GM19035 (cell line): ENCODE measurements around the gene SLC2A1.

Experiments used
- ATAC-seq: cut with Tn5 transposase; IDR thresholded peaks from one replicate; pipeline ENCODE4 v1.9.1; 2021; ENCODE audit not compliant: unreplicated experiment

SLC2A1 gene

DNA sequence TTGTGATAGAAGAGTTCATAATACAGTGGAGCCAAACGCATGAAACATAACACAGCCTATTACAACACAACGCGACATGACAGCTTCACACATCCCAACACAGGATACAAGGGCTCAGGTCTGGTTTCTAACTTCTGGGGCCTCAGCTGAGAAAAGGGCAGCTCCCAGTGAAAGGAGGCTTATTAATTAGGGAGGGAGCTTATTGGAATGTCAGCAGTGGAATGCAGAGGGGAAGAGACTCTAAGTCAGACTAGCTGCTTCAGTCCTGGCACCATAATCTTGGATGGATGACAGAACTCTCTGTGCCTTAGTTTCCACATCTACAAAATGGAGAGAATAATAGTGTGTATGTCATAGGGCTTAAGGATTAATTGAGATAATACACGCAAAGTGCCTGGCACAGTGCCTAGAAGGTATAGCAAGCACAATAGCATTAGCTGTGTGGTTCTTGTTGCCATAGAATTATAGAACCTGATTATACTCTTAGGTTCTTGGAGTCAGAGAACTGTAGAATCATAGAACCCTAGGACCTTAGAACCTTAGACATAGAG lies 22.7 kb upstream of the SLC2A1 start:
- no peak for ATAC-seq

DNA sequence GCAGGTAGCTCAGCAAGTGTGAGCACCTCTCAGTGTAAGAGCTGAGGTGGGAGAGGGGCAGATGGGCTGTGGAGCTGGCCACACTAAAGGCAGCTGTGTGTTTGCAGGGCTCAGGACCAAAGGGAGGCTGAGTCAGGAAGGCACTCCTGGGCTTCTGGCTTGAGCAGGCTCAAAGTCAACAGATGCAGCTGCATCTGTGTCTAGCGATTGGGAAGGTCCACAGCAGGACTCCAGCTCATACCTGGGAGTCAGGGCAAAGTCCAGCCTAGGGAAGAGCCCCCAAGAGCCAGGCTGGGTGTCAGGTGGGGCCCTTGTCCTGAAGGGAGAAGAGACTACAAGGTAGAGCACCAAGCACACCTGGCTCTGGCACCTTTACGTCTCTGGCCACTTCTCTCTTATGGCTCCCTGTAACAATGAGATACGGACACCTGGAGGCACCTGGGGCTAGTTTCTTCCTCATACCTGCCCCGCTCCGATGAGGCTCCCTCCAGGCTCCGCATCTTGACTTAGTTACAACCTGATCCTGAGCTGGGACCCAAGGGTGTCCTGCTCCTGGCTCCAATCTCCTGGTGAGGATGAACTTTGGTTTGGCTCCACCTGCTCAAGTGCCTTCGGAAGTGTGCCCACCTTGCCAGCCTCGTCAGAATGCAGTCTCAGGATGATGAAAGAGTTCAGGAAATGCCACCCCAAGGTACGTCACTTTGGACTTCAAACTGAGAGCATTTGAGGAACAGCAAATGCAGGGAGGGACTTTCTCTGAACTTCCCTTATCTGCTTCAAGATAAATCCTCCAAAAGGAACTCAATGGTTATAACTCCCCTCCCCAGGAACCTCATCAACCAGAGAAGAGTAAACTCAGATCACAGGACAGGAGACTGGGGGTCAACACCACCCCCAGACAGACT lies 21.5 kb upstream of the SLC2A1 start:
- no peak for ATAC-seq

DNA sequence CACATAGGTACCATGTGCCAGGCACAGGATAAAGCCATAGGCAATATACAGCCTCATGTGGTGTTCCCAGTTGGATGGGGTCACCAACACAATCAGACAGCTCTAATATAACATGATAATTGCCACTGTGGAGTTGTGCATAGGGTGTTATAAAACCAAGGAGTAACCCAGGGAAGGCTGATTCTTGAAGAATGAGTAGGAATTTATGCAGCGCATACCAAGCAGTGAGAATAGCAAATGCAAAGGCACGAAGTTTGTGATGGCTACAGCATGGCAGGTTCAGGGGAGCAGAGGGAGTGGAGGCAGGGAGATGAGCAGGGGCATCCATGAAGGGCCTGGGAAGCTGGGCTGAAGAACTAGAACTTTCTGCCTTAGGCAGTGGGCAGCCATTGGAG lies 20.4 kb upstream of the SLC2A1 start:
- no peak for ATAC-seq

DNA sequence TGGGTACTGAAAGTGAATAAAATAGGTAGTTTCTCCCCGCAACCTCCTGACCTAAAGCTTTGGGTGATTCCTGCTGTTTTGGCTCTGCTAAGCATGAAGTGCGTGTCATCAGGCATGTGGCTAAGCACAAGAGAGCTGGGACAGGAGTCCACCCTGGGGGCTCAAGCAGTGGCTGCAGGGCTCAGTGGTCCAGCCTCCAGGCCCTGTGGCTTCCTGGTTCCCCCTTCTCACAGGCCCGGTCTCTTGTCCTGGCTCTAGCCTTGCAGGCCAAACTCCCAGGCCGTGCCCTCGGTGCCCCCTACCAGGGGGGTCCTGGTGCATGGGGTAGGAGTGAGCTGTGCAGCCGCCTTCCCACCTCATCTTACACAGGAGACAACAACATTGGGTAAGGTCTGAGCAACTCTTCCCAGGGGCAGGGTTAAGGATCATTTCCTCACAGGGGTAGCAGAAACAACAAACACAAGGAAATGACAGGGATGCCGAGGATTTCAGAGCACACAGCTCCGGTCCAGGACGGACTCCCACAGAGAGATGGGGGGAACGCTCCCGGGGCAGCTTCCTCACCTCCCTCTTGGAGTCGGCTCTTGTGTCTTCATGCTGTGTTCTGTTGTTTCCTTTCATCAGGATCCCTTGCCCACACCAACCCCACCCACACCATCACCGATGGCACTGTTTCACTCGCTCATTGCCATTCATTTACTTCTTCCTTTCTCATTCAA lies 19.8 kb upstream of the SLC2A1 start:
- ATAC-seq = no peak

DNA sequence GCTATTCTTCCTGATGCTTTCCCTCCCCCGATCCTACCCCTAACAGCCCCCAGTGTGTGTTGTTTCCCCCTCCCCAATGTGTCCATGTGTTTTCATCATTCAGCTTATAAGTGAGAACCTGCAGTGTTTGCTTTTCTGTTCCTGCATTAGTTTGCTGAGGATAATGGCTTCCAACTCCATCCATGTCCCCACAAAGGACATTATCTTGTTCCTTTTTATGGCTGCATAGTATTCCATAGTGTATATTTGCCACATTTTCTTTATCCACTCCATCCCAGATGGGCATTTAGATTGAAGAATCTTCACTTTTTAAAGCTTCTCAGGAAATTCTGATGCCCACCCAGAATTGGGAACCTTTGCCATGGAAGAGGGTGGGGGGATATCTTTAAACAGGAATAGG lies 19.0 kb upstream of the SLC2A1 start:
- no peak for ATAC-seq

DNA sequence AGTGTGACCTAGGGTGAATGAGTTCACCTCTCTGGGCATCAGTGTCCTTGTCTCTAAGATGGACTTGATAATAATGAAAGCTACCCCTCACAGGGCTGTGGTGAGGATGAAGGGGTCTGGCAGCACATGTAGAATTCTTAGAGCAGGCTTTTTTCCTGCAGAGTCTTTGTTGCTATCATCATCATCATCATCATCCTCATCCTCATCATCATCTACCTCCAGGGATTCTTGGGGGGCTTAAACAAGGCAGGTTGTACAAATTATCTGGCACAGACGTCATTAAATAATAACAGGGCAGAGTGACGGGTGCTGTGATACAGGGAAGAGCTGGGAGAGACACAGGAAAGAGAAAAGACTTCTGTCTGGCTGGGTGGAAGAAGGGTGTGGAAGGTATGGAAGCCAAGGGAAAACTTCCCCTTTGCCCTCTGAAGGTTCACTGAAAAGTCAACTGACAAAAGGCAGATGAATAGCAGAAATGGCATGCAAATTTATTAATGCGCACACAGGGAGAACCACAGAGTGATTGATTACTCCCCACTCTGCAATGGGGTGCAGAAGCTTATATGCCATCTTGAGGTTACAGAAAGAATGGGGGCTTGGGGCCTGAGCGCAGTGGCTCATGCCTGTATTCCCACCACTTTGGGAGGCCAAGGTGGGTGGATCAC lies 17.0 kb upstream of the SLC2A1 start:
- no peak for ATAC-seq

DNA sequence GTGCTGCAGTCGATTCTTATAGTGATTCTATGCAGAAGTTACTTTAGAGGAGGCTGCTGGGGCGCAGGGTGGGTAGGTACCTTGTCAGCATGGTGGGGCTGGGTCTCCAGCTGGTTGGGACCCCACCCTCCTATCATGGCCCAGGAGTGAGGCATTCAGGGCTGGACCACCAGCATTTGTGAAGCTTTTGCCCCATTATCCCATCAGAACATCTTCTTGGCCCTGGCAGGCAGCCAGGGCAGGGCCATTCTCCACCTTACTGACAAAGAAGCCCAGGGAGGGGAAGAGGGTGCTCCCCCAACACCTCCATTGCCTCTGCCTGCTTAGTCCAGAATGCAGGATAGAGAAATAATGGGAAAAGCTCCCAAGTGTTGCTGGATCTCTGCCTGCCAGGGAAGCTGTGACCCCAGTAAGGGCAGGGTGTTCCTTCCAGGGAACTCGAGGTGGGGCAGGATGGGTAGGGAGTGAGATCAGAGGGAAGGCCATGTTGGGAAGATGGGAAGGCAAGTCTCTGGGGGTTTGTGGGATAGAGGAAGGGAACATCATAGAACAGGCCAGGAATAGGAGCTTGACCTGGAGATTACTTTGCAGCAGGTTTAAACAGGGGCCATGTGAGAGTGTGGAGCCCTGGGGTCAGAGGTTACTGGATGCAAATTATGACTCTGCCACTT lies 16.2 kb upstream of the SLC2A1 start:
- no peak for ATAC-seq

DNA sequence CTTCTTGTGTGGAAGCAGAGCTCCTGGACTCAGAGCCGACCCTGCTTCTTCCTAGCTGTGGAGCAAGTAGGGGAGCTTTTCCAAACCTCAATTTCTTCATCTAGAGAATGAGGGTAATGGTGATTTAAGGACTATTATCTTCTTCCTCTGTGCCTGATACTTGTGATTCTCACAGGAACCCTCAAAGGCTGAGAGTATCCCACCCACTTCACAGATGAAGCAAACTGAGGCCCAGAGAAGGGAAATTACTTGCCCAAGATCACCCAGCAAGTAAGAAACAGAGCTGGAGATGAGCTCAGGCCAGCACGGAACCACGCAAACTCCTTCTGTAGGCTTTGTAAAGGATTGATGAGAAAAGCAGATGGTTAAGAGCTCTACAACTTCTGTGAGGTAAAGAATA lies 15.1 kb upstream of the SLC2A1 start:
- no peak for ATAC-seq

DNA sequence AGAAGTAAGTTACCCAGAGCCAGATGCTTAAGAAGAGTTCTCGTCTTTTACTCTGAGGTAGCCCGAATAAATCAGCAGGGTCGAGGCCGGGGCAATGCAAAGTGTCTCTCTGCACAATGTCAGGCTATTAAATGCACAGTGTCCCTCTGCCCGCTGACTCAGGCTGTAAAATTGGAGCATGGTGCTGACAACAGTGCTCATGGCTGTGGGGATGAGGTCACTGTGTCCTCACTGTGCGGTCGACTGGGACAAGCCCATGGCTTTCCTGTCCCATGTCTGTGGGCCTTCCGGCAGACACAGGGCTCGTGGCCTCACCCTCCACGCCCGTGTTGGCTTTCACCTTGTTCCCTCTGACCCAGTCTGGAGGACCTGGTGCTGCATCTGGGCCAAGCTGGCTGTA lies 14.6 kb upstream of the SLC2A1 start:
- ATAC-seq = no peak

DNA sequence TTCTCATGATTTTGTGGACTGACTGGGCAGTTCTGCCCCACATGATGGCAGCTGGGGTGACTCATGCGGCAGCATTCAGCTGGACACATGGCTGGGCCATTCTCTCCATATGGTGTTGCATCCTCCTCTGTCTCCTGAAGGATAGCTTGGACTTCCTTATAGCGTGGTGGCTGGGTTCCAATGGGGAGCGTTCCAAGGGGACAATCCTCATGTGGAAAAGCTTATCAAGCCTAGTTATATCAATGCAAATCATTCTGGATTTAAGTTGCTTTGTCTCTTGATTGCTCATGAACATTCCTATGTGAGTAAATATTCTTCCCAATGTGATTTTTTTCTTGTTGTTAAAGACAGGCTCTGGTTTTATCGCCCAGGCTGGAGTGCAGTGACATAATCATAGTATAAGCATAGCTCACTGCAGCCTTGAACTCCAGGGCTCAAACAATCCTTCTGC lies 13.2 kb upstream of the SLC2A1 start:
- no peak for ATAC-seq

DNA sequence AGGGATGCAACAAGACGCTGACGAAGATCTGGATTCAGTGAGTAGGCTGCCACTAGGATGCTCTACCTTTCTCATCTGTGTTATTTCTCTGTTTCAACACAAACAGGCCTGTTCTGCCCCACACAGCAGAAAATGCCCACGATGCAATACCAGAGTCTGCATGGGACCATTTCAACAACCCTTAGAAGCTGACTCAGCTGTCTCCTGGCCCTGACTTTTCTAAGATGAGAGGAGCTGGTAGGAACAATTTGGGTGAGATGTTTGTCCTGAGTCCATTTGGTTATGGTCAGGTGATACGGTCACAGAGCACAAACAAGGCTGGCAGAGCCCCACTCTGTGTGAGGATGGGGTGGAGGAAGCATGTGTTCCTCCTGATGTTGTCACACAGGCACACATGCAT lies 11.5 kb upstream of the SLC2A1 start:
- no peak for ATAC-seq

DNA sequence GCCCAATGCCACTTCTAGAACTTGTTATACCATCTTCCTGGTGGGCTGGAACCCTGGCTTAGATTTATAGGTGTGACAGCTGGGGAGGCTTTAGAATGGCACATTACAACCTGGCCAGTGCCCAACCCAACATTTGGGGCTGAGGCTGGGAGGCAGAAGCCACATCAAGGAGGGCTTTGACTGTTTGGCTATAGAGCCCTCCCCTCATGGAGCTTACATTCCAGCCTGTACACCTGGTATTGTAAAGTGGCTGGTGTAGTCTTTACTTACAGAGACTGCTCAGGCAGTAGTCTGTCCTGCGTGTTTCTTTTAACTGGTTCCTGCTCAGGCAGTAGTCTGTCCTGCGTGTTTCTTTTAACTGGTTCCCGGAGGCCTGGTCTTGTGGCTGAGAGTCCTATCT lies 10.0 kb upstream of the SLC2A1 start:
- ATAC-seq = no peak

DNA sequence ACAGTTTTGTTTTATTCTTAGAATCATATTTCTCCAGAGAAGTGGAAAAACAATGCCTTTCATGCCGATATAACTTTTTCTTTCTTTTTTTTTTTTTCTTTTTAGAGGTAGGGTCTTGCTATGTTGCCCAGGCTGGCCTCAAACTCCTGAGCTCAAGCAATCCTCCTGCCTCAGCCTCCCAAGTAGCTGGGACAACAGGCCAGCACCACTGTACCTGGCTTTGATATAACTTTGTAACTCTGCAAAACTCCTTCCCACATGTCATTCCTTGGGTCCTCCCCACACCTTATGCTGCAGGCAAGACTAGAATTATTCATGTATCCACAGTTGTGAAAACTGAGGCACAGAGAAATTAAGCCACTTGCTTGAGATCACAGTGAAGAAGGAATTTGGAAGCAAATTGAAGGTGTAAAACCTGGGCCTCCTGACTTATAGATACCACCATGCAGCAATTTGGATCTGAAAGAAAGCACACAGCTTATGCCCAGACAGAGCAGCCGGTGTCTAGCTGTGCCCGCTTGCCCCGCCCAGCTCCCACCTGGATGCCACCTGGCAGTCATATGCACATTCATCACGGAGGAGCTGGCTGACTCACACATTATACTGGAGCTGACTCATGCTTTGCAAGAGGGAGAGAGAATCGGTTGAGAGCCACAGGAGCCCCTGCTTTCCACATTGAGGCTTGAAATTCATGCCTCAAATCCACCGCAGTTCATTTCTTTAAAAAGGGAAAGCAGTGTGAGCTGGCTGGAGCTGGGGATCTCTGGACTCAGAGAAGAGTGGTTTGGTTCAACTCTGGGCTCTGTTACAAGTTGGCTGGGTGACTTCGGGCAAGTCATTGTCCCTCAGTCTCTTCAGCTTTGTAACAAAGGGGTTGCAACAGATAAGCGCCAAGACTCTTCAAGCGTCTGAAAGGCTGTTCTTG lies 8.3 kb upstream of the SLC2A1 start:
- ATAC-seq = no peak

DNA sequence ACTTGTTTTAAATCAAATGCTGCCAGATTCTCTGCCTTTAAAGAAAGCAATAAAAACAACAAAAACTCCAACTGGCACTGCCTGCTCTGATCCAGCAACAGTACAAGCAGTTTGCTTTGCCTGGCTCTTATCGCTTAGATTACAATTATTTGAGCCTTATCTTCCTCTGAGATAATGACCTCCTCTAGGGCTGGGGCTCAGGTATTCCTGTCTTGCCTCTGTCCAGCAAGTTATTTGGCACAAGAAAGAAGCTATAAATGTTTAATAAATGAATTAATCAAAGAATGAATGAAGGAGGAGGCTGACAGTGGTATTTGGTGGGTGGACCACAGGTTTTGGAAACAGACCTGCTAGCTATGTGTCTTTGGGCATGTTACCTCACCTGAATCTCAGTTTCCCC lies 6.7 kb upstream of the SLC2A1 start:
- no peak for ATAC-seq

DNA sequence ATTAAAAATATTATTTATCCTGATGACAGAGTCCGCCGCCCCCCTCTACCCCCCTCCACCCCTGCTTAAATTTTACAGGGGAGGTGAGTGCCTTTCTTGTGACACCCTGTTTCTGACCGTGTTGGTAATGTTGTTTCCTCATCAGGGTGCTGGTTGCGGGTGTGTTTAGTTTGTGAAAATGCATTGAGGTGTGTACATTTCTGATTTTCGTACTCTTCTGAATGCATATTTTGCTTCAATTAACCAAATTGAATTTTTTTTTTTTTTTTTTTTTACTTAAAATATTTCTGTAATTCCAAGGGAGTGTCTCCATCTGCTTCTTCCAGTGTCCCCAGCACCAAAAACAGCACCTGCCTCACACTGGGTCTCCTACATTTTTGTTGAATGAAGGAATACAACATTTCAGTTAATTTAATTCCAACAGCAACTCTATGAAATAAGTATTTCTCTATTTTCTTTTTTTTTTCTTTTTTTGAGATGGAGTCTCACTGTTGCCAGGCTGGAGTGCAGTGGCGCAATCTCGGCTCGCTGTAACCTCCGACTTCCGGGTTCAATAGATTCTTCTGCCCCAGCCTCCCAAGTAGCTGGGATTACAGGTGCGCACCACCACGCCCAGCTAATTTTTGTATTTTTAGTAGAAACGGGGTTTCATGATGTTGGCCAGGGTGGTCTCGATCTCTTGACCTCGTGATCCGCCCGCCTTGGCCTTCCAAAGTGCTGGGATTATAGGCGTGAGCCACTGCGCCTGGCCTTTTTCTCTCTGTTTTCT lies 5.6 kb upstream of the SLC2A1 start:
- no peak for ATAC-seq

DNA sequence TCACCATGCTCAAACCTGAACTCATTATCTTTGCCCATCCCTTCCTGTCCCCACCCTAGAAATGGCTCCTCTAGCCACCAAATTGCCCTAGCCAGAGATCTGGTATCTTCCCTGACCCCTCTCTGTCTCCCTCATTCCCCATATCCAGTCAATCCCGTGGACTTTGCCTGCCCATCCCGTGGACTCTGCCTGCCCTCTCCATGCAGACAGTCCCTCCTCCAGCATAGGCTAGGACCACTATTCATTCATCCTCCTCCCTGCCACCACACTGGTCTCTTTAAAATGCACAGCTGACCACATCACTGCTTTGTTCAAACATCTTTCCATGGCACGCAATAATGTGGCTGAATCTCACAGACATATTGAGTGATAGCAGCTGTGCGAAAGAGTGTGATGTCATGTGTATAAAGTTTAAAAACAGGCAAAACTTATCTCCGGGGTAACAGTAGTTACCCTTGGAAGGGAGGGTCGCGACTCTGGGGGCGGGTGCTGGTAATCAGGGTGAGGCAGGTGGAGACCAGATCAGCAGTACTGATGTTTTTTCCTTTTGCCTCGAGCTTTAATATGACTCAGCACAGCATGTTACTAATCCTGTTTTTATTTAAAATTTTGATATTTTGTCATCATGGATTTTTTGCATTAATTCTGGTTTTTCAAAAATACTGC lies 4.8 kb upstream of the SLC2A1 start:
- ATAC-seq = no peak

DNA sequence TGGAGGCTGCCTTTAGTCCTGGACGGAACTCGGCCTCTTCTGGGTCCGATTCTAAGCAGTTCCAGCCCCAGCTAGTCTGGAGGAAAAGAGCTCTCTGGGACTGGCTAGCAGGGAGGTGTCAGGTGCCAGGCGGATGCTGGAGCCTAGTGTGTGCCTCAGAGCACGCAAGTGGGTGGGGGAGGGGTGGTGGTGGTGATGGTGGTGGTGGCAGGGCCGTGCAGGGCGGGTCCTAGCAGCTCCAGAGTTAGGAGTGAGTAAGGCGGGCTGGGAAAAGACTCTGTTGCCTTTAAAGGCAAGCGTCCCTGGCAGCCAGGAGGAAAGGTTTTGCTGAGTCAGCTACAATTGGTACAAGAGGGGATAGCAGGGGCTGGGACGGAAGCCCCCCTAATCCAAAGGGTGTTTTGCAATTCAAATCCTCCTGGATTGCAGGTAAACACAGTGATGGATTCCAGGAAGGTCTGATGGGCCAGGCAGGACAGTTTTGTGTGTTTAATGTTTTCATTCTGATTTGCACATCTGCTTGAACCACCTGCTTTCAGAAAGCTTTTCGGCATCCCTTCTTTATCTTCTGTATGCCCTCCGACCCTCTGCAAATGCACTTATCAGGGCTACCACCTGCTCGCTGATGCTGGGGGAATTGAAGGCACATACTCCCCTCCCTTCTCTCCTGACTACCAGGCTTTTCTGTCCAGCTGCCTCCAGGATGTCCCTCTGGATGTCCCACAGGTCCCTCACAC lies 4.1 kb upstream of the SLC2A1 start:
- ATAC-seq = no peak
